Measurements from ENCODE around the gene PRKCZ.

DNA sequence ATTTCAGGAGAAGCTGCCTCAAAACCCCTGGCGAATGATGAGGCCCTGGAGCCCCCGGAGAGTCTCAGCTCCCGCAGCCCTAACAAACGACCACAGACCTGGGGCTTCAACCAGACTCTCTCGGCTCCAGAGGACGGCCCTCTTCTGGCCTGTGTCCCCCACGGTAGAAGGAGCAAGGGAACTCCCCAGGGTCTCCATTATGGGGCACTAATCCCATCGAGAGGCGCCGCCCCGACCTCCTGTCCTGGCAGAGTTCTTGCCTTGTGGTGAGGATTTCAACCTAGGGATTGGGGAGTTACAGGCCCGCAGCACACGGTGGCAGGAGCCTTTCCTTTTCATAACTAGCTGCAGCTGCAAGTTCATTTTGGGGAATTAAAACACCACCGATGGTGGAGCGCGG is 138.1 kb downstream of the PRKCZ start:
- TF ChIP-seq CTCF (IDR thresholded peaks at IDR 0.05) (no peak), ZFX (IDR thresholded peaks at IDR 0.05; ENCODE audit: borderline replicate concordance) (no peak)
